ENCODE results near the gene TSPAN15. TPM values are rescaled to one million over a fixed set of nuclear protein-coding genes. Genes with fewer than 3 reads are reported as not detected.

Gene TSPAN15
- total RNA-seq, 1 experiment from 2014 or later: 212 TPM

DNA sequence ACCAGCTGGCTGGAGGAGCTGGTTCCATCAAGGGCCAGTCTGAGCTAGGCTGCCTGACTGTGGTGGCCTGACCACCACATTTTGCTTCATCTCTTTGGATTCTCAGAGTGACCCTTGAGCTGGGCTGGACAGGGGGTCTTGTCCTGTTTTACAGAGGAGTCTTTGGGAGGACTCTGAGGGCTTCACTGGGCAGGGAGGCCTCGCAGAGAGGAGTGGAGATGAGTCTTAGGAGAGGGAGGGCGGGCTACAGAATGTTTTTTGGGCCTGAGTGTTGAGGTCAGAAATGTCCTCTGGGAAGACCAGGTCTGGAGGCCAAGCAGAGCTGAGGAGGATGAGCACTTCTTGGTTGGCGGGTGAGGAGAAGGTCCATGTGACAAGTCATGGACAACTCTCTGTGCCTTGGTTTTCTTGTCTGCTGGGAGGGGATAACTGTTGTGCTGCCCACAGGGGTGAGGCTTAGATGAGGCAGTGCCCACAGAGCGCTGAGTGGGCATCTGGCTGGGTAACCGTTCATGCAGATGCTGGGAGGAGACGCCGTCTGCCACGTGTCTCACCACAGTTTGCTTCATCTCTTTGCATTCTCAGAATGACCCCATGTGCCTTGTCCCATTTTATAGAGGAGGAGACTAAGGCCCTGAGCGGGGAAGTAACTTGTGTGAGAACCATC, 9.4 kb downstream of the TSPAN15 start:
- POLR2A ChIA-PET (ENCODE audit: unreplicated experiment): no interaction called here
- DNase-seq (no peak), ATAC-seq (no peak)
- CTCF ChIA-PET: no interaction called here
- Histone ChIP-seq H3F3A (ENCODE audit: low read length, unreplicated experiment) (peaks cover 15% of the 10 kb centered on the region), H4K20me1 (ENCODE audit: low read length) (no peaks in the 10 kb centered on the region), H3K27ac (ENCODE audit: low read length) (no peak overlapping the region), H3K4me3 (ENCODE audit: low read length) (no peak overlapping the region), H2AFZ (ENCODE audit: low read length) (no peak overlapping the region), H3K36me3 (ENCODE audit: low read depth, low read length) (peaks cover 30% of the 10 kb centered on the region), H3K4me1 (ENCODE audit: insufficient read depth, low read length) (peaks cover 61% of the 10 kb centered on the region), H3K4me2 (ENCODE audit: low read length) (no peak overlapping the region), H3K9ac (ENCODE audit: low read length) (no peak overlapping the region), H3K79me2 (ENCODE audit: low read length) (peaks cover 94% of the 10 kb centered on the region), H3K9me2 (replicated peaks; ENCODE audit: low read length) (no peaks in the 10 kb centered on the region), H3K27me3 (ENCODE audit: low read length) (no peaks in the 10 kb centered on the region), H3K9me3 (ENCODE audit: low read length) (no peaks in the 10 kb centered on the region)
- no TSS peak for BruUV-seq (replicated peaks)
- TF ChIP-seq EZH2phosphoT487 (IDR thresholded peaks at IDR 0.05; ENCODE audit: borderline replicate concordance, low read length) (no peak), EZH2 (IDR thresholded peaks at IDR 0.05; ENCODE audit: low read length, unreplicated experiment) (no peak)
- TF ChIP-seq, protein P1, sequence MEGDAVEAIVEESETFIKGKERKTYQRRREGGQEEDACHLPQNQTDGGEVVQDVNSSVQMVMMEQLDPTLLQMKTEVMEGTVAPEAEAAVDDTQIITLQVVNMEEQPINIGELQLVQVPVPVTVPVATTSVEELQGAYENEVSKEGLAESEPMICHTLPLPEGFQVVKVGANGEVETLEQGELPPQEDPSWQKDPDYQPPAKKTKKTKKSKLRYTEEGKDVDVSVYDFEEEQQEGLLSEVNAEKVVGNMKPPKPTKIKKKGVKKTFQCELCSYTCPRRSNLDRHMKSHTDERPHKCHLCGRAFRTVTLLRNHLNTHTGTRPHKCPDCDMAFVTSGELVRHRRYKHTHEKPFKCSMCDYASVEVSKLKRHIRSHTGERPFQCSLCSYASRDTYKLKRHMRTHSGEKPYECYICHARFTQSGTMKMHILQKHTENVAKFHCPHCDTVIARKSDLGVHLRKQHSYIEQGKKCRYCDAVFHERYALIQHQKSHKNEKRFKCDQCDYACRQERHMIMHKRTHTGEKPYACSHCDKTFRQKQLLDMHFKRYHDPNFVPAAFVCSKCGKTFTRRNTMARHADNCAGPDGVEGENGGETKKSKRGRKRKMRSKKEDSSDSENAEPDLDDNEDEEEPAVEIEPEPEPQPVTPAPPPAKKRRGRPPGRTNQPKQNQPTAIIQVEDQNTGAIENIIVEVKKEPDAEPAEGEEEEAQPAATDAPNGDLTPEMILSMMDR (conservative IDR thresholded peaks at IDR 0.05; ENCODE audit: low read depth, low read length): no peak
- intact Hi-C loops (cut with micrococcal nuclease): no loop called here

DNA sequence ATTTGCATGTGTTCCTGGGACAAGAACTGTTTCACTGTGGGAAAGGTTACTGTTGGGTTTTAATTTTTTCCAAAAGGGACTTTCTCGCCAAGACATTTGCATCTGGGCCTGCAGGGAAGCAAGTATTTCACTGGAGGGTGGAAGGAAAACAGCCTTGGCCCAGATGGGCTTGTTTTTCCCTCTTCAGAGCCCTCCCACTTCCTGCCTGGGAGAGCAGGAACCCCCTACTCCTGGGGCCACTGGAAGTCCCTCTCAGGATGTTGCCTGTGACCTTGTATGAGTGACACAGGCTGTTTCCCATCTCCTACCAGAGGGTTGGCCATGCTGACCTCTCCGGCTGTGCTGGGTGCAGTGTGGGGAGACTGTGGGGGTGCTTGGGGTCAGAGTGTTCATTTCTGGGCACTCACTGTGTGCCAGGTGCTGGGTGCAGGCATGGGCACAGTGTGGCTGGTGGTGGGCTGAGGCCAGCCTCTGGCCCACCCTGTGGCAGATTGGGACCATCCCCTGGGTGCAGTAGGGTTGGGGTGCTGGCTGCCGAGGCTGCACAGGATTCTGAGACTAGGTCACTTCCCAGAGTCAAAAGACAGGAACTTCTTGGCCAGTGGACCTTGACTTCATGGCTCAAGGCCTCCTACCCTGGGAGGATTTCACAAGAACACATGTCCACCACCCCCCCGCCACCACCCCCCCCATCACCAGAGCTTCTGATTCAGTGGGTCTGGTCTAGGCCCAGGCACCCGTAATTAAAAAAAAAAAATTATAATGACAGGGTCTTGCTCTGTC, 10.2 kb downstream of the TSPAN15 start:
- no peak overlapping the region for H3K27ac ChIP-seq (ENCODE audit: low read length)
- no peak overlapping the region for H3K4me3 ChIP-seq (ENCODE audit: low read length)
- no peak overlapping the region for H2AFZ ChIP-seq (ENCODE audit: low read length)
- no peaks in the 10 kb centered on the region for H3K9me2 ChIP-seq (replicated peaks; ENCODE audit: low read length)
- ChIA-PET POLR2A (ENCODE audit: unreplicated experiment) (no interaction called here), CTCF (no interaction called here)
- ATAC-seq (no peak), DNase-seq (no peak)
- no peaks in the 10 kb centered on the region for H3K27me3 ChIP-seq (ENCODE audit: low read length)
- no peaks in the 10 kb centered on the region for H4K20me1 ChIP-seq (ENCODE audit: low read length)
- TF ChIP-seq, protein P1 (conservative IDR thresholded peaks at IDR 0.05; ENCODE audit: low read depth, low read length): no peak
- TF ChIP-seq EZH2 (IDR thresholded peaks at IDR 0.05; ENCODE audit: low read length, unreplicated experiment): no peak
- no peak for TF ChIP-seq EZH2phosphoT487 (IDR thresholded peaks at IDR 0.05; ENCODE audit: borderline replicate concordance, low read length)
- intact Hi-C loops (cut with micrococcal nuclease): no loop called here
- BruUV-seq (replicated peaks): no TSS peak
- peaks cover 15% of the 10 kb centered on the region for H3F3A ChIP-seq (ENCODE audit: low read length, unreplicated experiment)
- no peaks in the 10 kb centered on the region for H3K9me3 ChIP-seq (ENCODE audit: low read length)
- H3K36me3 ChIP-seq (ENCODE audit: low read depth, low read length): peaks cover 27% of the 10 kb centered on the region
- H3K4me1 ChIP-seq (ENCODE audit: insufficient read depth, low read length): peaks cover 56% of the 10 kb centered on the region
- peaks cover 94% of the 10 kb centered on the region for H3K79me2 ChIP-seq (ENCODE audit: low read length)
- H3K9ac ChIP-seq (ENCODE audit: low read length): no peak overlapping the region
- H3K4me2 ChIP-seq (ENCODE audit: low read length): no peak overlapping the region

DNA sequence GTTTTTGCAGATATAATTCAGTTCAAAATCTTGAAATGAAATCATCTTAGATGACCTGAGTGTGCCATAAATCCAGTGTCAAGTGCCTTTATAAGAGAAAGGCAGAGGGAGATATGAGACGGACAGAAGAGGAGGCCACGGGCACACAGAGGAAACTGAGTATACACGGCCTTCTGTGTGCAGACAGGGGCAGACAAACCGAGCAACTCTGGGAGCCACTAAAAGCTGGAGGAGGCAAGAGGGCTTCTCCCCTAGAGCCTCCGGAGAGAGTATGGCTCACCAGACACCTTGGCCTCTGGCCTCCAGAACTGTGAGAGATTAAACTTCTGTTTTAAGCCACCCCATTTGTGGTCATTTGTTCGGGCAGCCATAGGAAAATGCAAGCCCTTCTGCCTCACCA, 12.6 kb downstream of the TSPAN15 start:
- Histone ChIP-seq H3K4me2 (ENCODE audit: low read length) (no peak overlapping the region), H4K20me1 (ENCODE audit: low read length) (no peaks in the 10 kb centered on the region), H3K9me2 (replicated peaks; ENCODE audit: low read length) (no peaks in the 10 kb centered on the region), H3K9me3 (ENCODE audit: low read length) (no peaks in the 10 kb centered on the region), H3K27ac (ENCODE audit: low read length) (no peak overlapping the region), H3K4me1 (ENCODE audit: insufficient read depth, low read length) (peaks cover 55% of the 10 kb centered on the region), H3K27me3 (ENCODE audit: low read length) (no peaks in the 10 kb centered on the region), H3K9ac (ENCODE audit: low read length) (no peak overlapping the region), H3K36me3 (ENCODE audit: low read depth, low read length) (peaks cover 11% of the 10 kb centered on the region; the same call in 1 of the 2 replicates), H3K79me2 (ENCODE audit: low read length) (peaks cover 94% of the 10 kb centered on the region), H3F3A (ENCODE audit: low read length, unreplicated experiment) (no peaks in the 10 kb centered on the region), H3K4me3 (ENCODE audit: low read length) (no peak overlapping the region), H2AFZ (ENCODE audit: low read length) (no peak overlapping the region)
- ATAC-seq: no peak
- intact Hi-C loops (cut with micrococcal nuclease): no loop called here
- POLR2A ChIA-PET (ENCODE audit: unreplicated experiment): no interaction called here
- CTCF ChIA-PET: no interaction called here
- TF ChIP-seq EZH2phosphoT487 (IDR thresholded peaks at IDR 0.05; ENCODE audit: borderline replicate concordance, low read length): no peak
- TF ChIP-seq, protein P1 (conservative IDR thresholded peaks at IDR 0.05; ENCODE audit: low read depth, low read length): no peak
- no peak for TF ChIP-seq EZH2 (IDR thresholded peaks at IDR 0.05; ENCODE audit: low read length, unreplicated experiment)
- no peak for DNase-seq
- BruUV-seq (replicated peaks): no TSS peak

All from PC-3 (cell line).